Breast epithelium (tissue), 3 donors: ENCODE measurements around the gene PLA2G2F.

Source experiments
- CTCF ChIP-seq, 3 donors: fragments of 450-650 bp; IDR thresholded peaks; one replicate each; pipeline ENCODE4 v1.5.1; 2016 to 2017; ENCODE audit warnings: antibody characterized with exemption in 3 of 3, mild to moderate bottlenecking in 3 of 3, moderate library complexity in 3 of 3
- POLR2A ChIP-seq: fragments of 450-650 bp; IDR thresholded peaks from one replicate; pipeline ENCODE4 v1.6.1; 2016; ENCODE audit warnings: antibody characterized with exemption, mild to moderate bottlenecking, moderate library complexity
- POLR2AphosphoS5 ChIP-seq, 3 donors: sonication (generic); formaldehyde crosslinking; IDR thresholded peaks; one replicate each; pipeline ENCODE4 v1.6.1; 2017; ENCODE audit warnings: antibody characterized with exemption in 3 of 3

GRCh38 chr1:20093303-20093702 is 45.8 kb upstream of the PLA2G2F start:
- TF ChIP-seq CTCF (IDR thresholded peaks at IDR 0.05) (no peak), POLR2A (no peak), POLR2AphosphoS5 (IDR thresholded peaks at IDR 0.05) (no peak)
